Measurements from ENCODE around the gene PLEKHD1.
"Not testable (repeated sequence)": the region's sequence is repeated elsewhere in the genome, so short reads cannot be mapped to it uniquely, and the experiment has no call there.

PLEKHD1 gene

DNA sequence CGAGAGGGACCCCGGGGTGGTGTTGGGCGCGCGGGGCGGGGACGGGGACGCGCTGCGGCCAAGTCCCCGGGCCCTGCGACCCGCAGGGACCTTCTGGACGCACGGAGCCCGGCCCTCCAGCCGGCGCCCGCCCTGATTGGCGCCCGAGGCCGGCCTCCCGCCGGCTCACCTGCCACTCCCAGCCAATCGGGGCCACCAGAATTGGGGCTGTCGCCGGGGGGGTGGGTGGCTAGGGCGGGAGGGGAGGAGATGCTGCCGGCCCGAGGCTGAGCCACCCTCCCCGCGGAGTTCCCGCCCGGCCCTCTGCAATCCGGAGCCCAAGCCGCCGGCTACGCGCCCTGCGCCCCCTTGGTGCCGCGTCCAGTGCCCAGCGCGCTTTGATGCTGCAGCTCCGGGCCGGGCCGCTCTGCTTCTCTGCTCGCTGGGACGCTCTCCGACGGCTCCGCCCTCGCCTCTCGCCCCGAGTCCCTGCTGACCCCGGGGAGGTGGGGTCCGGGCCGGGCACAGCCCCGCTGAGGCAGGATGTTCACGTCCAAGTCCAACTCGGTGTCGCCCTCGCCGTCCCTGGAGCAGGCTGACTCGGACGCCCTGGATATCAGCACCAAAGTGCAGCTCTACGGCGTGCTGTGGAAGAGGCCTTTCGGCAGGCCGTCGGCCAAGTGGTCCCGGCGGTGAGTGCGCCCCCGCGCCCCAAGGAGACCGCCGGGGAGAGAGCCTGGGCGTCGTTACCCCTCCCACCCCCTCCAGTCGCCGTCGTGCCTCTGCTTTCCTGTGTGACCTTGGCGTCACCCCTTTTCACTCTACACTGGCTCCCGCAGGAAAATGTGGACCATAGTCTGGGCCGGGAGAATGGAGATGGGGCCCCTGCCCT, at the start of gene PLEKHD1:
Gene PLEKHD1 (plus strand): TSS at position 285 of the 871 bp plus-strand sequence. CDS start 238 bp downstream, at position 523.
- DNase-seq: no peak

- no peak for DNase-seq
These were observed 44.8 kb upstream of the PLEKHD1 start for GRCh38 chr14:69439521-69440270.

- DNase-seq: no peak
These were observed 42.6 kb upstream of the PLEKHD1 start for GRCh38 chr14:69441948-69442347.

DNA sequence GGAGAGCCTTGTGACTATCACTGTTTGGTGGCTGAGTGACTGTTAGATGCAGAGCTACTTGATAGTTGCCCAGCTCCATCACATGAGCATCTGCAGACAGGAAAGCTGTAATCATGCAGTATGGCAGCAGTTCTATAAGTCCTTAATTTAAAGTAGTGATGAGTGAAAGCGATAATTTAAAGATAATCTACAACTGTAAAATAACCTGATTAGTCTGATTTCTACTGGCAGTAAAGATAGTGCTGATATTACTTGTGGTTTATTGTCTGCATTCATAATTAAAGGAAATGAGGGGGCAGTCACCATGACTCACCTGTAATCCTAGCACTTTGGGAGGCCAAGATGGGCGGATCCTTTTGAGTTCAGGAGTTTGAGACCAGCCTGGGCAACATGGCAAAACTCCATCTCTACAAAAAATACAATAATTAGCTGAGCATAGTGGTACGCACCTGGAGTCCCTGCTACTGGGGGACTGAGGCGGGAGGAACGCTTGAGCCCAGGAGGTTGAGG, 41.2 kb upstream of the PLEKHD1 start:
- no peak for DNase-seq

DNA sequence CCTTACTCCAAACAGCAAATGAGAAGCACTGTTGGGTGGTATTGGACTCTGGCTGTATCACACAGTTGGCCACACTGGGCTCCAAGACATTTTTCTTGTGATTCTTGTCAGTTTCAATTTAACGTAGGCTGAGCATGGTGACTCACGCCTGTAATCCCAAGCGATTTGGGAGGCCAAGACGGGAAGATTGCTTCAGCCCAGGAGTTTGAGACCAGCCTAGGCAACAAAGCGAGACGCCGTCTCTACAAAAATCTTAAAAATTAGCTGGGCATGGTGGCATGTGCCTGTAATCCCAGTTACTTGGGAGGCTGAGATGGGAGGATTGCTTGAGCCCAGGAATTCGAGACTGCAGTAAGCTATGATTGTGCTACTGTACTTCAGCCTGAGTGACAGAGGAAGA, 35.3 kb upstream of the PLEKHD1 start:
- no peak for DNase-seq

DNA sequence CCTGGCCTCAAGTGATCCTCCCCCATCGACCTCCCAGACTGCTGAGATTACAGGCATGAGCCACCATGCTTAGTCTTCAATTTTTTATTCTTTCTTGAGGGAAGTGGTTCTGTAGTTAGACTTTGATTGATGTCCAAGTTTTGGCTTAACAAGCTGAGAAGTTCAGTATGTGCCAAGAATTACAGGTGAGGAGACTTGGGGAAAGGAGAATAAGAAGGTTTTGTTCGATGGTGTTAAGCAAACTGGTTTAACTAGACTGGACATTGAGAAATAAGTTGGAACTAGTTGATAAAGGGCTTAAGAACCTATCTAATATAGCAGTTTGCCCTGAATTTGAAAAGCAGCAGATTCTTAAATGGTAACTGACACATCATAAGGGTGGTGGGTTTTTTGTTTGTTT, 32.6 kb upstream of the PLEKHD1 start:
- no peak for DNase-seq

- no peak for DNase-seq
These were observed 26.2 kb upstream of the PLEKHD1 start for GRCh38 chr14:69458350-69458749.

- DNase-seq: no peak
These were observed 25.4 kb upstream of the PLEKHD1 start for GRCh38 chr14:69459122-69459521.

DNA sequence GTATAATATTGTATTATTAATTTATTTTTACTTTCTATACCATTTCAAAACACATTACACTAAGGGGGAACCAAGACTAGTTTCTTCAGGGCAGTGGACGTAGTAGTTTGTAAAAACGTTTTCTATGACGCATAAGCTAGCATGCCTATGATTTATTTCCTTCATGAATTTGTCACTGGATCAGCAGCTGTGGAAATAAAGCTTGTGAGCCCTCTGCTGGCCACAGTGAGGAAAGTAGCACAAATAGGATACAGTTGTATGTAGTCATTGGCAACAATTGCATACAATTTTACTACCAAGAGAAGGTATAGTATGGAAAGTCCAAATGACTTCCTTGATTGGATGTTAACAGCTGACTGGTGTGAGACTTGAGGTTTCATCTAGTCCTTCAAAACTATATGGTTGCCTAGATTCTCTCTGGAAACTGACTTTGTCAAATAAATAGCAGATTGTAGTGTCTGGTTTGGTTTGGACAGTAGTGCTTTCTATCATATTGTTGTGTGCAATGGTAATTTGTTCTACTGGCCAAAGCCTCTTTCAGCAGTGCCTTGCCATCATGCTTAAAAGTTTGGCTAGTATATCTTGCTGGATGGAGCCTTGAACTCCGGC, 24.3 kb upstream of the PLEKHD1 start:
- peak; percentile 22 for DNase-seq

GRCh38 chr14:69464379-69464778, 20.1 kb upstream of the PLEKHD1 start:
- no peak for DNase-seq

DNA sequence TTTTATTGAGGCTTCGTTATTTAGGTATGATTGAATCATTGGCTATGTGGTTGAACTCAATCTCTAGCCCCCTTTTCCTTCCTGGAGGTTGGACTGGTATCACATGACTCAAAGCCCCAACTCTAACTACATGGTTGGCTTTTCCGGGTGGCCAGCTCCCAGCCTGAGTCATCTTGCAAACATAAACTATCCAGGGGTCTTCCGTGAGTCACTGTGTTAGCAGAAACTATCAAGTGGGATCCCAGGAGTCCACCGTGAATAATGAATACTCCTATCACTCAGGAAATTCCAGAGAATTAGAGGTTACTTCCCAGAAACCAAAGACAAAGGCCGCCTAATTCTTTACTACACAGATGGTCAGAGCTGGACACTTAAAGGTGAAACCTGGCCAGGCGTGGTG, 19.7 kb upstream of the PLEKHD1 start:
- DNase-seq: no peak

- DNase-seq: no peak
These were observed 15.6 kb upstream of the PLEKHD1 start for GRCh38 chr14:69468949-69469348.

GRCh38 chr14:69471436-69471835, 13.1 kb upstream of the PLEKHD1 start:
- DNase-seq: no peak

- DNase-seq: no peak
These were observed 12.6 kb upstream of the PLEKHD1 start for GRCh38 chr14:69471916-69472315.

DNA sequence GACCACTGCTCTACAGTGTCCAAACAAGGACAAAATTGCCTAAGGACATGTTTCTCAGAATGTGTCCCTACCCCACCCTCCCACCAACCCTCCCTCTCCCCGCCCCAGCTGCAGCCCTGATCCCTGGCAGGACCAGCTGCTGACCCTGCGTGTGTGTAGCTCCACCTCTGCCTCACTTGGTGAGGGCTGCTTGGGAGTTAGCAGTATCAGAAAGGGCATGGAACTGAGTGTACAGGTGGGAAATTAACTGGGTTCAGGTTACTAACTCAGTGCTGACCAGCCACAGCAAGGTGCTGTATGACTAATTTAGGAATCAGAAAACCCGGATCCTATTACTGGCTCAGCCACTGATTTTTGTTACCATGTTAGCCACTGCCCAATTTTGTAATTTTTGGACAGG, 11.3 kb upstream of the PLEKHD1 start:
- no peak for DNase-seq

DNA sequence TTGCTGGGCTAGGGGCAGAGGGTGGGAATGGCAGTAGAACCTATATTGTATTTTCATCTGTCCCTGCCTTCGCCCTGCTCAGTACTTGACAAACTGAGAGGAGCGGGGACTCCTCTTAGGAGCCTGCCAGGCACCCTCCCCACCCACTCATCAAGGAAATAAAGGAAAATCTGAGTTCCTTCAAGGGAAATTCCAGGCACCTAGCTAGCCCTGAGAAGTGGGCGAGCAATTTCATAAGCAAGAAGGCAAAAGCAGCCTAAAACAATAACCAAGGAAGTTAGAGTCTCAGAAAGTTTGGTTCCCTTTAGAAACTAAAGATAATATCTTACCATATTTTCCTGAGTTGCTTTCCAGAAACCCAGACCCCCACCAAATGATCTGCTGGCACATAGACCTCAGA, 10.6 kb upstream of the PLEKHD1 start:
- no peak for DNase-seq

DNA sequence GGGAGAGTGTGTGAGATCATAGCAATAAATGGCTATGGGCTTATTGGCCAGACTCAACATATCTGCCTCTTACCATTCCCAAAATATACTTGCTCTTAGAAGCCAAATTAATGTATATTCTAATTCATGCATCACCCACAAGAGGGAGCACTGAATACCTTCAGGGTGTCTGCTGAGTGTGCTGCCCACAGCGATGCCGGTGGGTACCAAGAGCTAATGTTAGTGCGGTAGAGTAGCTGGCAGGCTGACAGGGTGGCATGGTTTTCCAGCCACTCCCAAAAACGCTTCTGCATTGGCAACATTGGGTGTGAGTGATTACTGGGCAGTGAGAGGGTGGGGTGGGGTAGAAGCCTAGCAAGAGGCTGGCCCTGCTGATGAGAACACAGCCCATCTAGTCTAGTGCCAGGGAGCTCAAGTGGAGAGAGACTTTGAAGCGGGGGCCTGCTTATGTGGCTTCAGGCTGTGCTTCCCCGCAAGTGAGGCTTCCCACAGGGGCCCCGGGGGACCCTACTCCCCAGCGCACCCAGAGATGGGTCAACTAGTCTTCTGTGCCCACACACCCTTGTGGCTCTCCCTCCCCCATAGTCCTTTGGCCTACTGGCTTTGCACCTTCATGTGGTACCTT, 9.2 kb upstream of the PLEKHD1 start:
- no peak for DNase-seq

GRCh38 chr14:69476824-69477450, 7.6 kb upstream of the PLEKHD1 start:
- DNase-seq: not testable (repeated sequence)

GRCh38 chr14:69478055-69478454, 6.5 kb upstream of the PLEKHD1 start:
- not testable (repeated sequence) for DNase-seq

- DNase-seq: no peak
These were observed 4.8 kb upstream of the PLEKHD1 start for GRCh38 chr14:69479696-69480095.

GRCh38 chr14:69480136-69480535, 4.4 kb upstream of the PLEKHD1 start:
- DNase-seq: no peak

DNA sequence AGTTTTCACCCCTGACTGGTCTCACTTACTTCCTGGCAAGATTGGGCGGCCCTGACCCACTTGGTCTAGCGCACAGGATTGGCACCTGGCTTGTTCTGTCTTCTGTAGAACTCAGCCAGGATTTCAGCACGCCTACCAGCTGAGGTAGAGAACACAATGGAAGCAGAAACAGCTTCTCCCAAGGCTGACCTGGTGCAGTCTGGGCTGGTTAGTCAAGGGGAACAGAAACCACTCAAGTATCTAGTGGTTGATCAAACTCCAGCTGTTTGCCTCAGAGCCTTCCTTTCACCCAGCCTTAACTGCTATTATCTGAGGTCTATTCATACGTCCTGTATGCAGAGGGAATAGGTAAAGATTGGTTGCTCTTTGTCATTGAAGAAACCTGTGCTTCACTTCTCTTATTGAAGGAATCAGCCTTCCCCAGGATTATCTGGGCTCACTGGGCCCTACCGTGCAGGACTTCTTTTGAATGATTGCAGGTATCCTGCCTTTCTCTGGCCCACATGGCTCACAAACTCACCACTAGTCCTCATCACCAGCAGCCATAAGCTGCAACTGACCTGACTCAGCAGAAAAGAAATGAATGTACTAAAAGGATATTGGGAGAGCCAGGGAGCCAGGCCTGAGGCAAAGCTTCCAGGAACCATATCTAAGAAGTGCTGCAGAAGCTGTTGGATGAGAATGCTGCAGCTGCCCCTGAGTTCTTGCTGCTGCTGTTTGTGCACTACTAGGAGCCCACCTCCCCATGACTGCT, 2.5 kb upstream of the PLEKHD1 start:
- no peak for DNase-seq
